NCI-H69 (cell line): ENCODE results near the gene RB1.

Source experiments
- DNase-seq: peaks from one replicate; lab custom pipeline; 2025; lab: John Stamatoyannopoulos, UW

Gene RB1

DNA sequence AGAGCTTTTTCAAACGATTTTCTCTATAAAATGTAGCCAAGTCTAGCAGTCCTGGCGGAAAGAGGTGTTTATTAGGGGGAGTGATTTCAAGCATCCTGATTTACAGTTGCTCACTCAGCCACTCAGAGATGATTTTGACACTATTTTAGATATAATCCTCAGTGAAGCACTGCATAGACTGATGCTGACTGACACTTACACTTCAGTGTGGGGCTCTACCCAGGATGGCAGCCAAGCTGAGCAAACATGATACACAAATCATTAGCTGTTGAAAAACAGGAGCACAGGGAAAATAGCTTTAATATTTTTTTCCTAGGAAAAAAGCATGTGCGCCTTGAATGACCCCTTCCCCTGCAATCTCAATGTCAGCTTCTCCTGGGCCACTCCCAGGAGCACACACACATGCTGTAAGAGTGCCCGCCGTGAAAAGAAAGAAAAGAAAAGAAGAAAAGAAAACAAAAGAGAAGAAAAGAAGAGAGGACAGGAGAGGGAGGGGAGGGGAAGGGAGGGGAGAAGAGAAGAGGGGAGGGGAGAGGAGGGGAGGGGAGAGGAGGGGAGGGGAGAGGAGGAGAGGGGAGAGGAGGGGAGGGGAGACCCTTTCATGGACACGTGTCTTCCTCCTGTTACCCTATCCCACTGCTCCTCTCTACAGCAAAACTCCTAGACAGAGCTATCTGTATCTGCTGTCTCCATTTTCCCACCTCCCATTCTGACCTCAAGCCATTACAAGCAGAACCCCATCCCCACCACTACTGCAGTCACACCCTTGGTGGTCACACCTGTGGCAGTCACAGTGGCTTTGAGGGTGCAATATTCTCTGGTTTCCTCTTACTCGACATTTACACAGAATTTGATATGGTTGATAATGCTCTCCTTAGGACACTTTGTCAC lies 193.0 kb downstream of the RB1 start:
- peak; percentile 24 for DNase-seq

DNA sequence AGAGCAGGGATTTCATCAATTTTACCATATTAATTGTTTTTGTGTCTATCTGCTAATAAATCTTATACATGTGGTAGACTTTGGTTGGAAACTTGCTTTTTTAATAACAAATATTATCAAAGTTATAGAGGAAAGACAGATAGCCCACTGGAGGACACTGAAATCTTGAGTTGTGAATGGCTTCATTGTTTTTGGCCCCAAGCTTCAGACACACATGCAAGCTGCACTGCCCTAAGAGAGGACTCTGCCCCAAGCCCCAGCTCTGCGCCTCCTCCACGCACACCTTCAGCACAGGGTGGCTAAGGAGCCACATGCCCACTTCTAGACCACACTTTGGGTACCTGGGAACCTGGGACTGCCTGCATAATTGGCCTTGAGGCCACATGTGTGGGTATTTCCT lies 194.1 kb downstream of the RB1 start:
- no peak for DNase-seq

DNA sequence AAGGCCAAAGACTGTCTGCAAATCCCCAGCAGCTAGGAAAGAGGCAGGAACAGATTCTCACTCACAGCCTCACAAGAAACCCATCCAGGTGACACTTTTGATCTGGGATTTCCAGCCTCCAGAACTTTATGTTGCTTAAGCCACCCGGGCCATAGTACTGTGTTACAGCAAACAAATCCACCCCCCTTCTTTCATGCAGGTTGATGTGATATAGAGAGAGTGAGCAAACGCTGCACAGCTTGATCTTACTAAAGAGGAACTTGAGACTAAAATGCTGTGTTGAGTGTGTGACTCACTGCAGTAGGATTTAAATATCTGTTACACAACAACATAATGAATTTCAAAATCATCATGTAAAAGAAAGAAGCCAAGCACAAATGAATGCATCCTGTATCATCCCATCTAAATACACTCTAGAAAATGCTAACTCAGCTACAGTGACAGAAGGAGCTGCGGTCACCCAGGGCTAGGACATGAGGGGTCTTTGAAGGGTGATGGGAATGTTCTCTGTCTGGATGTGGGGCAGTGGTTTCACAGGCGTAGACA lies 197.2 kb downstream of the RB1 start:
- peak; percentile 42 for DNase-seq

GRCh38 chr13:48501705-48502104 lies 198.2 kb downstream of the RB1 start:
- no peak for DNase-seq

GRCh38 chr13:48502601-48503319 lies 199.2 kb downstream of the RB1 start:
- DNase-seq: no peak

- no peak for DNase-seq
Measured at GRCh38 chr13:48504606-48505005, 201.1 kb downstream of the RB1 start.

DNA sequence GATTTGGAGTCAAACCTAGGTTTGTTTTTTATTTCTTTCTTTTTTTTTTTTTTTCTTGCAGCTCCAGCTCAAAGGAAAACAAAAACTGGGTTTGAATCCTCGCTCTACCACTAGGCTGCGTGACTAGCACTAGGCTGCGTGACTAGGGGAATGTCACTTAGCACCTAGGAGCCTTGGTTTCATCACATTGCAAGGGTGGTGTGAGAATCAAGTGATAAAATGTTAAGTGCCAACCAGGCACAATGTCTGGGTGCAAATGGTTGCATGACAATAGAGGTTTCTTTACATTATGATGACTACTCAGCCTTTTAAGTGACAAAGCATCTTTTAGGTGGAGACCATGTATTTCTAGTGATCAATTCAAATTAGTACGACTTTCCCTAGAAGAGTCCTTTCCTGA lies 201.5 kb downstream of the RB1 start:
- DNase-seq: no peak

GRCh38 chr13:48505597-48506091 lies 202.1 kb downstream of the RB1 start:
- no peak for DNase-seq

GRCh38 chr13:48506092-48506701 lies 202.6 kb downstream of the RB1 start:
- peak; percentile 62 for DNase-seq

DNA sequence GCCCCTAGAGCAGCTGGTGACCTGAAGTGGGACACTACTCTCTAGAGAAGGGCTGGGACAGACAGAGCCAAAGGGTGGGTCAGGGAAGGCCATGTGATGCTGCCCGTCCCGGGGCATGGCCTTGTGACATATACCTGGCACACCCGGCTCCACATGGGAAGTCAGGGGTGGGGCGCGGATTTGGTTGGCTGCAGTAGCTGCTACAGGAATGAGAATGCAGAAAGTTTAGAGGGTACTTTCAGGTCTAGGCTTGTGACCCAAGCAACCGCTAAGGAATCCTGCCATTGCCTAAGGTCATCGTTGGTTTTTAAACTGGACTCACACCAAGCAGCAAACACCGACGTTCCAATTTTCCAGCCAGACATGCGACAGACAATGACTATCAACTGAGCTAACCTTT lies 203.5 kb downstream of the RB1 start:
- DNase-seq: no peak

- DNase-seq: no peak
Measured at GRCh38 chr13:48508011-48508410, 204.5 kb downstream of the RB1 start.

- no peak for DNase-seq
Measured at GRCh38 chr13:48510698-48511097, 207.1 kb downstream of the RB1 start.

- peak; percentile 9 for DNase-seq
Measured at GRCh38 chr13:48511621-48512230, 208.2 kb downstream of the RB1 start.

GRCh38 chr13:48514793-48515192 lies 211.2 kb downstream of the RB1 start:
- DNase-seq: no peak

- DNase-seq: no peak
Measured at GRCh38 chr13:48515732-48516131, 212.2 kb downstream of the RB1 start.

- DNase-seq: no peak
Measured at GRCh38 chr13:48518083-48518482, 214.5 kb downstream of the RB1 start.

DNA sequence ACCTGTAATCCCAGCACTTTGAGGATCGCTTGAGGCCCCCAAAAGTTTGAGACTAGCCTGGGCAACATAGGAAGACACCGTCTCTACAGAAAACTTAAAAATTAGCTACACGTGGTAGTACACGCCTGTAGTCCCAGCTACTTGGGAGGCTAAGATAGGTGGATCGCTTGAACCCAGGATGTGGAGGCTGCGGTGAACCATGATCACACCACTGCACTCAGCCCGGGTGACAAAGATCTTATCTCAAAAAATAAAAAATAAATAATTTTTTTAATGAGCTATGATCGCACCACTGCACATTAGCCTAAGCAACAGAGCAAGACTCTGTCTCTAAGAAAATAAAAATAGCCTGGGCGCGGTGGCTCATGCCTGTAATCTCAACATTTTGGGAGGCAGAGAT lies 222.7 kb downstream of the RB1 start:
- no peak for DNase-seq

GRCh38 chr13:48527955-48528354 lies 224.4 kb downstream of the RB1 start:
- peak; percentile 36 for DNase-seq

DNA sequence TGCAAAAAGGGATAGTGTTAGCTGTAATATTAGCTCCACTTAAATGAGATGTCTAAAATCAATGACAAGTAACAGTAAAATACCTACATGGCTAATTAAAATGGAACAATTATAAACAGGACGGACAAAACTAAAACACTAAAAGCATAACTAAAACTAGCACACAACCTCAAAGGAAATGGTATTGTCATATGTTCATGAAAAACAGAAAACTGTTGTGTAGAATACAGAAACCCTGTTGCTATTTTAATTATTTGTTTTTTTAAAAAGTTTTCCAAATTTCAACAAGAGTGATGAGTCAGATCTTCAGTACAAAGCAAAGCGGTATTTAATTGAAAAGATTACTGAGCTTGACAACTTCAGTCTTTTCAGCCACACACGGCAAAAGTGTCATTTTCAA lies 225.2 kb downstream of the RB1 start:
- DNase-seq: no peak

DNA sequence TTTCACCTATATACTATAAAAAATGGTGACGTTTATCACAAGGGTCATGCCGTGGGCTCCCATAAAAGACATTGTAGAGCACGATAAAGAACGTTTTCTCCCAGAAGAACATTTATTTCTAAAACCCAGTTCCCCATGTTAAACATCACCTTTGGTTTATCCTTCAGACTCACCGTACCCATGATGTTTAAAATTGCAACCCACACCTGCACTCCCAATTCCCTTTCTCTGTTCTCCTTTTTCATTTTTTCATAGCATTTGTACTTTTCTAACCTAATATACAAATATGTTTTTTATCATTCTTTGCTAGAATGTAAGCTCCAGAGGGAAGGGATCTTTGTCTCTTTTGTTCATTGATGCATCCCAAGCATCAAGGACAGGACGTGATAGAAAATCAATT lies 227.3 kb downstream of the RB1 start:
- no peak for DNase-seq
